Inflammatory macrophage (primary cell): ENCODE data around the gene NUDT4B.
"Not testable (repeated sequence)": the region's sequence is repeated elsewhere in the genome, so short reads cannot be mapped to it uniquely, and the experiment has no call there.

ENCODE experiments used
- DNase-seq, 2 donors: peaks; one replicate each; pipeline ENCODE4 v3.0.0-alpha.2; 2020 to 2022

NUDT4B gene

DNA sequence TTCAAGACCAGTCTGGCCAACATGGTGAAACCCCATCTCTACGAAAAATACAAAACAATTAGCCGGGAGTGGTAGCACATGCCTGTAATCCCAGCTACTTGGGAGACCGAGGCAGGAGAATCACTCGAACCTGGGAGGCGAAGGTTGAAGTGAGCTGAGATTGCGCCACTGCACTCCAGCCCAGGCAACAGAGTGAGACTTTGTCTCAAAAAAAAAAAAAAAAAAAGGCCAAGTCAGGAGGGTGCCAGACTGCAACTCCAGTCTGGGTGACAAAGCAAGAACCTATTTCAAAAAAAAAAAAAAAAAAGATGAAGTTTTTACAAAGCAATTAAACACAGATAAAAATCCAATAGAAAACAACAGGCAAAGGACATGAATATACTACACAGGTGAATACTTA is 9.9 kb upstream of the NUDT4B start:
- DNase-seq = not testable (repeated sequence)

DNA sequence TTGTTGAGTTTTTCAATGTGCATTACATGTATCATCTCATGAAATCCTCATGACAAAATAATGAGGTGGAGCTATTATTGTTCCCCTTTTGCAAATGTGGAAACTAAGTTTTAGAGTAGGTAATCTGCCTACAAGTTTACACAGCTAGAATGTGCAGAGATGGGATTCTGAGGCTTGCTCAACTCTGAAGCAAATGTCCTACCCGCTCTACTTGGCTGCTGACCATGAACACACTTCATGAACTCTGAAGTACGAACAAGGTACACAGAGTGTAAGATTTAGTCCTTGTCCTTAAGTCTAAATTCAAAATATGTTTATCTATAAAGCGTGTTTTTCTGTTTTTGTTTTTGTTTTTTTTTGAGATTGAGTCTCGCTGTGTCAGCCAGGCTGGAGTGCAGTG is 5.4 kb upstream of the NUDT4B start:
- not testable (repeated sequence) for DNase-seq

DNA sequence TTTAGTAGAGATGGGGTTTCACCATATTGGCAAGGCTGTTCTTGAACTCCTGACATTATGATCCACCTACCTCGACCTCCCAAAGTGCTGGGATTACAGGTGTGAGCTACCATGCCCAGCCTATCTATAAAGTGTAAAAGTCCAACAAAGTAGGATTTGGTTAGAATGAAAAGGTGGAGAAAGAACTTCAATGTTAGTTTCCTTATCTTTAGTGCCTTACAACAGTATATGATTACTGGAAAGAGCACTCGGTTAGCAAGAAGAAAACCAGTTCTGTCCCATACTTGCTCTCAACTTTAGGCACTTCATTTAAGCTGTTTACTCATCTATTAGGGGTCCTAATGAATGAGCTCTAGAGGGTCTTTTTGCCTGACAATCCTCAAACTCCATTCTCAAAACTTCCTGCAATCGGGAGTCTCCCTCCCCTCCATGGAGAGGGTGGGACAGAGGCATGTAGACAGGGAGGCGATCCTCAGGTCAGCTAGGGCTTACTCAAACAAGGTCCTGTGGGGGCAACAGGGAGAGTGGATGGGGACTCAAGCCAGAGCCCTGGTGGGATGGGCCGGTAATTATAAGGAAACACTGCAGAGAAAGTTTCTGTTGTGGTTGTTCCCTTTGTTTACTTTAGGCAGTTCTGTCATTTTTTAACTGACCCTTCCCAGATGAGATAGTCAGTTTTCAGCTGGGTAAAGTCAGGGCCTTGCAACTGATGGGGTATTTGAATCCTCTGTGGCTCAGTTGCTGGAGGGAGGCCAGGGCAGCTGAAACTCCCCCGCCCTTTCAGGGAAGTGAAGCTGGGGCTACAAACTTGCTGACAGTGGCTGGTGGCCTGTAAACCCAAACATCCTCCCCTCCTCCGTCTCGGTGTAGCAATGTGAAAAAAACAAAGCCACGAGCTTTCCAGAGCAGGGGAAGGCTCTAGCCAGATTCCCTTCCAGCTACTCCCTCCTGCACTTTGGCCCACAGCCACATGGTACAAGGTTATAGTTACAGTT is 4.6 kb upstream of the NUDT4B start:
- not testable (repeated sequence) for DNase-seq

DNA sequence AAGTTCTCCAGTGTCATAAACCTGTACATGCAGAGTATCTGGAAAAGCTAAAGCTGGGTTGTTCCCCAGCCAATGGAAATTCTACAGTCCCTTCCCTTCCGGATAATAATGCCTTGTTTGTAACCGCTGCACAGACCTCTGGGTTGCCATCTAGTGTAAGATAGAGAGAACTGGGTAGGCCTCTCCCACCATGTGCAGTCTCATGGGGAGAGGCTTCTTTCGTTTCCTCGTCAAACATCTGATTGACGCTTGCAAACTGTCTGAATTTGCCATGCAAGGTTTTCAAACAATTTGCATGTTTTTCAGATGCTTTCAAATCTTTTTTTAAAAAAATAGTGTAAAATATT is 734 bp downstream of the NUDT4B start:
- DNase-seq = not testable (repeated sequence)

DNA sequence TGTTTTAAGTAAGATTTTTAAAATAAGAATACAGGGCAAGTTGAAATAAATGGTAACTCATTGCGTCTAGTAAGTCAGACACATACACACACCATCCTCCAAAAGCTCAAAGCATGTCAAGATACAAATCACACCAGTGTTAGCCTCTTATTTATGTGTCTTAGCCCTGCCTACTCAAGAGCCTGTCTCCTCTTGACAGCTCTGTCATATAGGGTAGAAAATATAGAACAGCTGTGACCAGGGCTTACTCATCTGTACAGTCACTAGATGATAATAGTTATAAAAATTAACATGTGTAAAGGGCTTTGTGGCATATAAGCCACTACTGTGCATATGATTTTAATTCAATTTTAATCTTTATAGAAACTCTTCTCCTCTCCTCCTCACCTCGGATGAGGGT is 7.7 kb downstream of the NUDT4B start:
- not testable (repeated sequence) for DNase-seq

DNA sequence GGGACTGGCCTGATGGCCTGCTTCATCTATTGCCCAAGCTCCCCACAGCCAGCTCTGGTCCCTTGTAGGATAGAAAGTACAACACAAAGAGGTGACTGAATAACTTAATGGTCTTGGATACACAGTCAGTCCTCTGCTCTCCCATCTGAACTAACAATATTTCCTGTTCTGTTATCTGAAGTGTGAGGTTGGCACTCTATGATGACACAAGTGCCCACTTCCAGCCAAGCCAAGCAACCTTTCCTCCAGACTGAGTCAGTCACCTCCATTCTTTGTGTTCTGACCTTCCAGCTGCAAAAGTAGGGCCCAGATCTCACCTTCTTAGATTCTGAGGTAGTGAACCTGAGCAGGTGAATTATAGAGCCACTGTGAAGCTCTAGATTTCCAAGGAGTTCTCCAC is 8.9 kb downstream of the NUDT4B start:
- not testable (repeated sequence) for DNase-seq

DNA sequence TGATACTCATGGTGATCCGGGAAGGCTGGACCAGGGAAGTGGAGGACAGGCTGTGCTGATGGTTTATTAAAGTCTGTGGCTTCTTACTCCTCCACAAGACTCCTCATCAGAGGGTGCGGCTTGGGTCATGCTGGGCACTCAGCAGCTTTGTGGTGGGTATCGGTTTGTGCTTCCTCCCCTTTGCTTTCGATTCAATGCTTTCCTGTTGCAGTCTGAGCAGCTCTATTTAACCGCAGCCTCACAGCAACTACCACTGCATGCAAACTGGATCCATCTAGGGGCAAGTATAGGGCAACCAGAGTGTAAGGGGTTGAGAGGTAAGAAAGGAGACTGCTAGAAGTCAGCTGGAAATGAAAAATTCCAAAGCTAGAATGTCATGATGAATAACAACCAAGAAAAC is 9.8 kb downstream of the NUDT4B start:
- DNase-seq = not testable (repeated sequence)

DNA sequence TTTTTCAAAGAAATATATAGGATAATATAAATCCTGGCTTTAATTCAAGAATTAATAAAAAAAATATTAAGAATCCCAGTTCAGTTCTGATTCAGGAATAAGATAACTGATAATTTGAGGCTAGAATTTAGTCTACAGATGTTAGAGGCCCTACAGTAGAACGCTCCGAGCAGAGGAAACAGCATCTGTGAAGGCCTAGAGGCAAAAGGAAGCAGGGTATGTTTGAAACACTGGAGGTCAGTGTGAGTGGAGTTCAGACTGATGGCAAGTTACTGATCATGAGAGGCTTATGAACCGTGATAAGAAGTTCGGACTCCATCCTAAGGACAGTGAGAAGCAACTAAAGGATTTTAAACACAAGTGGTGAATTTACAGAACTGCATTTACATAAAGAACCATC is 10.4 kb downstream of the NUDT4B start:
- not testable (repeated sequence) for DNase-seq

DNA sequence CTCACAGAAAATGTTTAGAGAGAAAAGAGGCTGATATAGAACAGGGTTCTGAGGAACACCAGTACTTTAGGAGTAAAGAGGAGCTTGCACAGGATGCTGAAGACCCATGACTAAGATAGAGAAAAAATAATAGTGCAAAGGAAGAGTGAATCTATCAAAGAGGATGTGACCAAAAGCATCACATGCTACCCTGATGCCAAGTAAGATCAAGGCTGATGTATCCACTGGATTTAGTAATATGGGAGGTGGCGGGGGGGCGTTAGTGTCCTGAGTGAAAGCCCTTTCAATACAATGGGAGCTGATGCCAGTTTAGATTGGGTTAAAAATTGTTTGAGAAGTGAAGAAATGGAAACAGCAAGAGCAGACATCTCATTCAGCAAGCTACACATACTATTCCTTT is 11.2 kb downstream of the NUDT4B start:
- not testable (repeated sequence) for DNase-seq

DNA sequence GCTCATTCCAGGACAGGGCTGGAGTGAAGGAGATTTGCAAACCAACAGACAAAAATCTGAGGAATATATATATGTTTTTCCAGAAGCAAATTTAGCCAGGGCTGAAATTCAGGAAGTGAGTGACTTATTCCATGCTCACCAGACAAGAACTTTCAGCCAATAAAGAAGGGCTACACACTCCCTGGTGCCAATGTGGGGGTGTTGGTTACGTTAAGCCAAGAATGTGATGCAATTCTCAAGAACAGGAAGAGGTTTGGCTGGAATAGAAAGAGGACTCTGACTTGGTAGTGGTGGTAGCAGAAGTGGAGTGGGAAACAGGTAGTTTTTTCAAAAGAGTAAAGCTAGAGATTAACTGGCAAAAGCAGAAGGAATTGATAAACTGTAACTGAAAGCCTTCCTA is 11.6 kb downstream of the NUDT4B start:
- not testable (repeated sequence) for DNase-seq

DNA sequence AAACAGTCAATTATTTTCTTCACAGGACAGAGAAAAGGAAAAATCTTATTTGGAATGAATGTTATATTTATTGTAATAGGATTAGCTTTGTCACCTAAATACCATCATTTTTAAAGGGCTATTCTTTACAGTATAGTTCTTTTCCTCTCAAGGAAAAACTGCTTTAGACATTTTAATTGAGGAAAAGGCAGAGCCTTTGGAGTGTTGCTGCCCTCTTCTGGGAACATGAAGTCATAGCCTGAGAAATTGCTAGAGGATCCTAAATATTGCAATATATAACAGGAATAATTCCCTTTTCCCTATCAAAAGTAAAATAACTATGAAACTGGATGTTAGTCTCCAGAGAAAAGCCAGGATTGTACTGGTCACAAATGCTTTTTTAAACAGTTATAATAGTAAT is 12.8 kb downstream of the NUDT4B start:
- not testable (repeated sequence) for DNase-seq

DNA sequence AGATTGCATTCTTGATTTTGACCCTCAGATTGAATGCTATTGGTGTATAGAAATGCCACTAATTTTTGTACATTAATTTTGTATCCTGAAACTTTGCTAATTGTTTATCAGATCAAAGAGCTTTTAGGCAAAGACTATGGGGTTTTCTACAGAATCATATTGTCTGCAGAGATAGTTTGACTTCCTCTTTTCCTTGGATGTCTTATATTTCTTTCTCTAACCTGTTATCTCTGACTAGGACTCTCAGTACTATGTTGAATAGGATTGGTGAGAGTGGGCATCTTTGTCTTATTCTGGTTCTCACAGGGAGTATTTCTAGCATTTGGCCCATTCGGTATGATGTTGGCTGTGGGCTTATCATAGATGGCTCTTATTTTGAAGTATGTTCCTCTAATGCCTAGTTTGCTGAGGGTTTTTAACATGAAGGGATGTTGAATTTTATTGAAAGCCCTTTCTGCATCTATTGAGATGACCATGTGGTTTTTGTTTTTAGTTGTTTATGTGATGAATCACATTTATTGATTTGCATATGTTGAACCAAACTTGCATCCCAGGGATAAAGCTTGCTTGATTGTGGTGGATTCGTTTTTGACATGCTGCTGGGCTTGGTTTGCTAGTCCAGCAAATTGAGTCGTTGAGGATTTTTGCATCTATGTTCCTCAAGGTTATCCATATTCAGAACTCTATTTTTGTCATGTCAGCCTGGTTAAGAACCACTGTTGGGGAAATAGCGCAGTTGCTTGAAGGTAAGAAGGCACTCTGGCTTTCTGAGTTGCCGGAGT is 16.9 kb downstream of the NUDT4B start:
- not testable (repeated sequence) for DNase-seq

DNA sequence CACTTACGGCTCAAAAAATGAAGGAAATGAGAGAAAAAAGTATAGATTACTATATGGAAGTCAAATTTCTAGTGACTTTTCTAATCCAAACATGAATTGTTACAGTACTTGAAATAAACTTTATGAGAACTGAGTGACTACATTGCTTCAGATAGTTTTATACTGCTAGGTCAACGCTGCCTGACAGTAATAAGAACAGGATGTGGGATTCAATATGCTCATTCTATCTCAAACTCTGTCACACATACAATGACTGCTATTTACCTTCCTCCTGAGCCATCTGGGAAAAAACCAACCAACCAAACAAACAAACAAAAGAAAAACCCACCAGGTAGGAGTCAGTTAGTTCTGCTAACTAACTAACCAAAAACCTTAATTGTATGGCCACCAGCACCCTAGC is 20.0 kb downstream of the NUDT4B start:
- not testable (repeated sequence) for DNase-seq

DNA sequence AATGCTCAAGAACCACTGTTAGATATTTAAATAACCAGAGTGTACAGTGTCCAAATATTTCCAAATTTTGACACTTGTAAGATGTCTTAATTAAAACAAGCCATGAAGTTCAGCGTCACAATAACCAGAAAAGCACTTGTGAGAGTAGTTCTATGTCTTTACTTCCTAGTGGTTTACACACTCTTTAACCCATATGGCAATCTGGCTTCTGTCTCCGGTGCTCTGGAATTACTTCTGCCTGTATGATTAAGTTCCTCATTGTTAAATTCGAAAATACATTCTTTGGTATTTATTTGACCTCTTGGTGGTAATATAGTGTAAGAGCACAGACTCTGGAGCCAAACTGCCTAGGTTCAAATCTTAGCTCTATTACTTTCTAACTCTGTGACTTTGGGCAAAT is 20.9 kb downstream of the NUDT4B start:
- DNase-seq = not testable (repeated sequence)

DNA sequence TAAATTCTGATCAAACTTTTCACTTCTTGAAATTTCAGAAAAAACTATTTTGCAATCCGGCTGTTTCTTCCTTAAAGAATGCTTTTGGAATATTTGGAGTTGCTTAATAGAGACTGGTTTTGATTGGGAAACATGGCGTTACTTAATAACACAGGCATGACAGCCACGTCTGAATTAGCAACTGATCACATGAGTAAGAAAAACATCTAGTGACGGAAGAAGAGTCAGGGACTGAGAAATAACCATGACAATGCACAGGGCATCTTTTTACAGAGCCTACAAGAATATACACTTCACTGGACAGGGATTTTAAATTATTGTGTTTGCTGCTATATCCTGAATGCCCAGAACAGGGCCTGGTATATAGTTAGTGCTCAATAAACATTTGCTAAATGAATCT is 25.1 kb downstream of the NUDT4B start:
- DNase-seq = not testable (repeated sequence)

DNA sequence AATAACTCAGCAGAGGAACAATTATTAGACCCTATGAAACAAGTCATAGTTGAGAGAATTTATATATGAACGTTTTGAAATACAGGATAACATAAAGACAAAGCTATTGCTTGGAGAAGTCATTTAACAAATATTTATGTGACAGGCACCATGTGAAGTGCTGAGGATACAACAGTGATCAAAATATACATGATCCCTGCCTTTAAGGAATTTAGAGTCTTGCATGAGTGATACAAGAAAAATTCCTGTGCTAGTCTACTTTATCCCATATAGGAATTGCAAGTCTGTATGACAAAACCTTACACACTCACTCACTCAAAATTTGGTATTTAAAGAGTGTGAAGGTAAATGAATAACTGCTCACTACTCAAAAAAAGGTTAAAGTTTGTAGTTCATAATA is 25.5 kb downstream of the NUDT4B start:
- not testable (repeated sequence) for DNase-seq

DNA sequence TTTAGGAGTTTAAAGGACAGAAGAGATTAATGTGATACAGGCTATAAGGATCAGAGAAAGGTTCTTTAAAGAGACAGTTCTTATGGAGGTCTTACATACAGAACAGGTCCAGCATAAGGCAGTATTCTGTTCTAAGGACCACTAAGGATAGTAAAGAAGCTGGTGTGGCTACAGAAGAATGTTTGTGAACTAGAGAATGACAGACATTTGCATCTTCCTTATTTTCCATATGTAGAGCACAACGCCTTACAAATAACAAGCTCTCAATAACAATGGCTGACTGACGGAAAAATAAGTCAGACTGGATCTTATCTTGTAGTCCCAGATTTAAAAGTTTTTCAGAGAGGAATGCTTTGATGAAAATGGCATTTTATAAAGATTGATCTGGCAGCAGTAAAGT is 26.7 kb downstream of the NUDT4B start:
- not testable (repeated sequence) for DNase-seq

DNA sequence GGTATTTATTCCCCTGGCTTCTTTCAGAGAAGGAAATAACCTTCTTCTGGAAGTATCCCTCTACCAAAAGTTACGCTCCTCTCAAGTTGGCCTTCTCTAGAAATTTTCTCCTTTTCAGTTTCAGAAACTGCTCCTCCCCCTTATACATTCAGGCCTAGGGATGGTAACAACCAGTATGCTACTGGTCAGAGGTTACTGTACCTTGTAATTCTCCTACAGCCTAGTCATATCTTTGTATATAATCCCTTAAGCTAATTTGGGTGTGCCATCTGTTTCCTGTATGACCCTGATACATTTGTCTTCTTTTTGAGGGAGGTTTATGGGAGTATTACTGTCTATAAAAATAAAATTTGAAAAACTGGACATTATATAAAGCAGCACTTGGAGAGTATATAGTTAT is 29.1 kb downstream of the NUDT4B start:
- not testable (repeated sequence) for DNase-seq

DNA sequence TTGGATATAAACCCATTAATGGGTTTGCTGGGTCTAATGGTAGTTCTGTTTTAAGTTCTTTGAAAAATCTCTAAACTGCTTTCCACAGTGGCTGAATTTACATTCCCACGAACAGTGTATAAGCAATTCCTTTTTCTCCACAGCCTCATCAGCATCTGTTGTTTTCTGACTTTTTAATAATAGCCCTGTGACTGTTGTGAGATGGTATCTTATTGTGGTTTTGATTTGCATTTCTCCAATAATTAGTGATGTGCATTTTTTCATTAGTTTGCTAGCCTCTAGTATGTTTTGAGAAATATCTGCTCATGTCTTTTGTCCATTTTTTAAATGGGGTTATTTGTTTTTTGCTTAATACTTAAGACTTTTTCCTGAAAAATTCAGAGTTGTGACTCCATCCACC is 31.8 kb downstream of the NUDT4B start:
- not testable (repeated sequence) for DNase-seq

DNA sequence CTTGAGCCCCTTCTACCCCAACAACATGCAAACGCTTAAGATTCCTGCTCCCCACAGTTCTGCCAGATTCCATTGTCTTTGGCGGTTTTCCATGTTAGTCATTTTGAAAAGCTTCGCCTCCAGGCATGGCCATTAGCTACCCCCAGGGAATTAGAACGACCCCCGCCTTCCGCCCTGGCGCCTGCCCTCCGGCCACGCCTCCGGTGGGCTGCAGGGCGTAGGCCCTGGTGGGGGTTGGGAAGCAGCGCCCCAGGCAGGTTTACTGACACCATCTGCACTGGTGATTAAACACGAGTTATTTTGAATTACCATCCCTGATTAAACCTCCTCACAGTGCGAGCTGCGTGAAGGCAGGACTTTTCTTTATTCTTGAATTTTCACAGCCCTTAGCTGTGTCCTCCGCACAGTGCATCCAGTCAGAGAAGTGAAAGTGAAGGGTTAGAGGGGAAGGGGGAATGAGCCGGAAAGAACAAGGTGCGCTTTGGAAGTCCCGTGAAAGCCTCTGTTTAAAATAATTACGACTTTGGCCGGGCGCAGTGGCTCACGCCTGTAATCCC is 43.0 kb downstream of the NUDT4B start:
- not testable (repeated sequence) for DNase-seq

DNA sequence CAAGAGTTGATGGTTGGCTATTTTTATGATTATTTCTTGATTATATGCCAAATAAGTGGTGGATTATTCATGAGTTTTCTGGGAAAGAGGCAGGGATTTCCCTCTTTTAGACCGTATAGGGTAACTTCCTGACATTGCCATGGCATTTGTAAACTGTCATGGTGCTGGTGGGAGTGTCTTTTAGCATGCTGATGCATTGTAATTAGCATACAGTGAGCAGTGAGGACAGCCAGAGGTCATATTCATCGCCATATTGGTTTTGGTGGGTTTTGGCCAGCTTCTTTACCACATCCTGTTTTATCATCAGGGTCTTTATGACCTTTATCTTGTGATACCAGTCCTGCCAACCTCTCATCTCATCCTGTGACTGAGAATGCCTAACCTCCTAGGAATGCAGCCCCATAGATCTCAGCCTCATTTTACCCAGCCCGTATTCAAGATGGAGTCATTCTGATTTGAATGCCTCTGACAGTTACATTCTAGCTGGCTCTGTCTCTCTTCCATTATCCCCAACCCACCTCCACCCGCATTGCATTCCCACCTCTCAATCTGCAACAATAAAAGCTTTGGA is 45.3 kb downstream of the NUDT4B start:
- not testable (repeated sequence) for DNase-seq
